SK-N-SH (cell line): ENCODE measurements around the gene CYB561A3. TPM values are rescaled to one million over a fixed set of nuclear protein-coding genes. Genes with fewer than 3 reads are reported as not detected.

Experiments
- CTCF ChIA-PET: fragments of 300-600, 350-600 bp; formaldehyde crosslinking; extraction: SDS; loops from one replicate; lab custom pipeline; 2021; lab: Yijun Ruan, JAX
- POLR2A ChIA-PET: fragments of 350-600 bp; sonication (Branson Sonifier 250); formaldehyde crosslinking; extraction: SDS; loops from one replicate; lab custom pipeline; 2020; ENCODE audit warnings: antibody characterized with exemption, inconsistent platforms; lab: Yijun Ruan, JAX
- DNase-seq: peaks from one replicate; pipeline ENCODE4 v3.0.0; 2012
- H2AFZ ChIP-seq: fragments of 200-600 bp; sonication (generic); 2 replicates; pipeline ENCODE4 v1.8.1; 2016; ENCODE audit warnings: antibody characterized with exemption, mild to moderate bottlenecking, low read depth
- H3F3A ChIP-seq: fragments of 200-600 bp; sonication (generic); replicated peaks from 2 replicates; pipeline ENCODE3; 2016; ENCODE audit warnings: antibody characterized with exemption, mild to moderate bottlenecking; ENCODE audit not compliant: insufficient read depth
- H3K27ac ChIP-seq, 2 experiments: fragments of 200-500 bp in 1 of 2; fragments of 200-600 bp in 1 of 2; sonication (Bioruptor generic) in 1 of 2; sonication (generic), shearing (Covaris generic) in 1 of 2; 2 replicates each; pipeline versions ENCODE4 v1.5.1 to v1.6.1; 2014 to 2016; ENCODE audit warnings: low read depth in 2 of 2, inconsistent platforms in 1 of 2, low read length in 1 of 2, mild to moderate bottlenecking in 1 of 2, mixed read lengths in 1 of 2
- H3K27me3 ChIP-seq: fragments of 200-600 bp; sonication (generic), shearing (Covaris generic); 2 replicates; pipeline ENCODE4 v1.6.1; 2016; ENCODE audit warnings: mixed run types; ENCODE audit not compliant: insufficient read depth
- H3K36me3 ChIP-seq, 2 experiments: fragments of 200-500 bp in 1 of 2; fragments of 200-600 bp in 1 of 2; sonication (Bioruptor generic) in 1 of 2; sonication (generic) in 1 of 2; replicated peaks in 1 of 2; 2 replicates each; pipeline versions ENCODE3 to v1.5.1; 2014 to 2016; ENCODE audit warnings: low read length in 1 of 2, mild to moderate bottlenecking in 1 of 2; ENCODE audit not compliant: insufficient read depth in 2 of 2, control insufficient read depth in 1 of 2
- H3K4me1 ChIP-seq, 2 experiments: fragments of 200-500 bp in 1 of 2; fragments of 200-600 bp in 1 of 2; sonication (Bioruptor generic) in 1 of 2; sonication (generic), shearing (Covaris generic) in 1 of 2; 2 replicates each; pipeline versions ENCODE4 v1.5.1 to v1.6.1; 2014 to 2016; ENCODE audit warnings: low read depth in 1 of 2, low read length in 1 of 2, mixed run types in 1 of 2; ENCODE audit not compliant: insufficient read depth in 2 of 2, control insufficient read depth in 1 of 2
- H3K4me2 ChIP-seq: fragments of 200-600 bp; sonication (generic), shearing (Covaris generic); 2 replicates; pipeline ENCODE4 v1.6.1; 2017; ENCODE audit warnings: mixed run types
- H3K4me3 ChIP-seq, 2 experiments: fragments of 200-500 bp in 1 of 2; fragments of 200-600 bp in 1 of 2; sonication (Bioruptor generic) in 1 of 2; sonication (generic), shearing (Covaris generic) in 1 of 2; 2 replicates each; pipeline versions ENCODE4 v1.5.1 to v1.8.1; 2014 to 2016; ENCODE audit warnings: low read depth in 2 of 2, inconsistent platforms in 1 of 2, low read length in 1 of 2, mild to moderate bottlenecking in 1 of 2, mixed read lengths in 1 of 2, moderate library complexity in 1 of 2
- H3K79me2 ChIP-seq: fragments of 200-600 bp; sonication (generic); 2 replicates; pipeline ENCODE4 v1.8.1; 2017; ENCODE audit warnings: mild to moderate bottlenecking; ENCODE audit not compliant: insufficient read depth
- H3K9ac ChIP-seq: fragments of 200-600 bp; sonication (generic); 2 replicates; pipeline ENCODE4 v1.6.1; 2017; ENCODE audit warnings: mixed run types
- H3K9me2 ChIP-seq: fragments of 200-600 bp; sonication (generic); 2 replicates; pipeline ENCODE4 v1.6.1; 2017; ENCODE audit warnings: mixed run types
- H3K9me3 ChIP-seq: fragments of 200-600 bp; sonication (generic); 2 replicates; pipeline ENCODE4 v1.6.1; 2017; ENCODE audit warnings: mixed run types, mild to moderate bottlenecking, moderate library complexity
- H4K20me1 ChIP-seq: fragments of 200-600 bp; sonication (generic); 2 replicates; pipeline ENCODE4 v1.6.1; 2017; ENCODE audit warnings: mild to moderate bottlenecking, mixed run types; ENCODE audit not compliant: insufficient read depth
- CHD2 ChIP-seq: fragments of 150-350 bp; IDR thresholded peaks from 2 replicates; pipeline ENCODE4 v1.6.1; 2018; ENCODE audit warnings: low read length; ENCODE audit not compliant: partially characterized antibody
- ELF1 ChIP-seq: IDR thresholded peaks from 2 replicates; pipeline ENCODE4 v1.4.0; 2012
- FOSL2 ChIP-seq: IDR thresholded peaks from 2 replicates; pipeline ENCODE4 v1.4.0; 2012; ENCODE audit warnings: low read depth, mild to moderate bottlenecking, moderate library complexity, borderline replicate concordance
- FOXJ3 ChIP-seq: sonication (generic); formaldehyde crosslinking; IDR thresholded peaks from 2 replicates; pipeline ENCODE4 v1.5.1; 2020; ENCODE audit warnings: mild to moderate bottlenecking, missing genetic modification reagents
- GABPA ChIP-seq: IDR thresholded peaks from 2 replicates; pipeline ENCODE4 v1.4.0; 2012; ENCODE audit warnings: low read depth, mild to moderate bottlenecking
- IRF3 ChIP-seq: fragments of 150-350 bp; IDR thresholded peaks from 2 replicates; pipeline ENCODE4 v1.6.1; 2016; ENCODE audit warnings: mild to moderate bottlenecking, low read depth, low read length
- MAX ChIP-seq: IDR thresholded peaks from 2 replicates; pipeline ENCODE4 v1.4.0; 2012; ENCODE audit warnings: low read depth
- MXI1 ChIP-seq: IDR thresholded peaks from 2 replicates; pipeline ENCODE4 v1.6.1; 2012; ENCODE audit warnings: mild to moderate bottlenecking, low read depth, low read length, improper control_type of control experiment
- NRF1 ChIP-seq: IDR thresholded peaks from 2 replicates; pipeline ENCODE4 v1.6.1; 2012; ENCODE audit warnings: low read depth, mild to moderate bottlenecking, low read length
- PBX3 ChIP-seq: IDR thresholded peaks from 2 replicates; pipeline ENCODE4; 2012
- POLR2AphosphoS5 ChIP-seq: IDR thresholded peaks from 2 replicates; pipeline ENCODE4 v1.6.1; 2012; ENCODE audit warnings: low read depth, low read length
- REST ChIP-seq: IDR thresholded peaks from 2 replicates; pipeline ENCODE4 v1.6.1; 2012; ENCODE audit warnings: mild to moderate bottlenecking, low read depth, low read length, moderate library complexity
- SIN3A ChIP-seq: IDR thresholded peaks from 2 replicates; pipeline ENCODE4 v1.6.1; 2012; ENCODE audit warnings: low read depth, mild to moderate bottlenecking, low read length, moderate library complexity, borderline replicate concordance
- TCF12 ChIP-seq: IDR thresholded peaks from 2 replicates; pipeline ENCODE4 v1.4.0; 2012
- USF1 ChIP-seq: IDR thresholded peaks from 2 replicates; pipeline ENCODE4 v1.4.0; 2012; ENCODE audit warnings: low read depth, borderline replicate concordance
- WGBS: methylation state at CpG from one replicate; pipeline ENCODE4 v1.1.6; 2017; ENCODE audit warnings: low lambda C conversion rate; 5-methylcytosine and 5-hydroxymethylcytosine counted together
- polyA plus RNA-seq, 3 experiments: library from polyadenylated mRNA; depleted of rRNA; stranded (reverse); fragments of >200 nt; gene quantifications; 2 replicates each; pipeline ENCODE4 v1.2.3, GENCODE V29; 2012

Gene CYB561A3
- polyA plus RNA-seq, 1 of the 3 experiments (the other 2 are of a cell fraction), result 76.4 TPM

- Histone ChIP-seq H4K20me1 (no peaks in the 10 kb centered on the region), H3K4me1 (peaks cover 6 to 21% of the 10 kb centered on the region in 2 experiments; a peak in 2 of 4 replicates), H3K27ac (no peak overlapping the region), H3K9ac (no peak overlapping the region), H3F3A (no peaks in the 10 kb centered on the region), H3K4me2 (no peak overlapping the region), H3K9me3 (no peaks in the 10 kb centered on the region), H3K9me2 (no peaks in the 10 kb centered on the region), H3K27me3 (no peaks in the 10 kb centered on the region), H3K36me3 (peaks cover 0 to 30% of the 10 kb centered on the region in 2 experiments), H3K79me2 (no peaks in the 10 kb centered on the region), H2AFZ (no peak overlapping the region), H3K4me3 (no peak overlapping the region)
- POLR2A ChIA-PET, result interaction anchor here (1.2 kb wide), 1 partner anchor 23 kb away, joined by 4 read pairs; the partner anchor contains the start of genes CYB561A3 and TMEM138
- CTCF ChIA-PET, result interaction anchor here (3.3 to 7.9 kb wide), 3 partner anchors 25 to 54 kb away, joined by 9 to 300 read pairs (median 93); partner anchors contain the start of genes CYB561A3, TMEM138 and TMEM216
- WGBS, result 94% methylated on average over 16 of the region's 26 CpGs
- TF ChIP-seq FOSL2 (no peak), PBX3 (no peak), MAX (no peak), USF1 (no peak), MXI1 (no peak), TCF12 (no peak), CHD2 (no peak), ELF1 (no peak), POLR2AphosphoS5 (no peak), REST (no peak), SIN3A (no peak), FOXJ3 (CRISPR knock-in tag) (no peak), NRF1 (no peak), IRF3 (no peak), GABPA (no peak)
- no peak for DNase-seq
Measured at GRCh38 chr11:61338783-61339489, 22.7 kb downstream of the CYB561A3 start.
